Measurements from ENCODE around the gene TSR1.

GRCh38 chr17:2383628-2384167, 47.4 kb upstream of the TSR1 start:
- TF ChIP-seq POLR2A (IDR thresholded peaks at IDR 0.05) (no peak), CTCF (IDR thresholded peaks at IDR 0.05) (no peak)

Data from lower leg skin (tissue), 3 donors.